GM12878 (cell line): ENCODE results near the gene IGF1R. TPM values are rescaled to one million over a fixed set of nuclear protein-coding genes. Genes with fewer than 3 reads are reported as not detected.

Source experiments
- ATAC-seq: fragments of 200-7000 bp; cut with Tn5 transposase; 3 replicates; pipeline ENCODE4 v1.9.1; 2020; ENCODE audit warnings: mild to moderate bottlenecking, moderate library complexity
- BruUV-seq: library from RNA; stranded (reverse); fragments of 400-500 nt; replicated peaks from 2 replicates; lab custom pipeline; 2021; lab: Mats Ljungman, UMichigan
- CTCF ChIA-PET: fragments of 300-600 bp; sonication (Branson Sonifier 250); formaldehyde crosslinking; extraction: SDS; loops from one replicate; lab custom pipeline; 2021; ENCODE audit warnings: inconsistent platforms; lab: Yijun Ruan, JAX
- POLR2A ChIA-PET: fragments of 350-600 bp; formaldehyde crosslinking; extraction: SDS; loops from one replicate; lab custom pipeline; 2021; ENCODE audit warnings: inconsistent platforms; lab: Charles Lee
- RAD21 ChIA-PET: fragments of 300-600 bp; sonication (Branson Sonifier 250); formaldehyde crosslinking; loops from one replicate; lab custom pipeline; 2023; ENCODE audit warnings: antibody characterized with exemption; ENCODE audit not compliant: unreplicated experiment; lab: Charles Lee
- SMC1A ChIA-PET: fragments of 300-600 bp; sonication (Branson Sonifier 250); formaldehyde crosslinking; loops from one replicate; lab custom pipeline; 2023; ENCODE audit not compliant: unreplicated experiment, uncharacterized antibody; lab: Charles Lee
- DNase-seq: peaks from one replicate; pipeline ENCODE4 v3.0.0-alpha.2; 2011; ENCODE audit warnings: low read depth, low spot score
- FAIRE-seq: peaks from 3 replicates; lab custom pipeline; 2011; peaks lifted over from hg19 to GRCh38; lab: Jason Lieb, UNC
- H2AFZ ChIP-seq: 2 replicates; pipeline ENCODE4 v1.6.0; 2011; ENCODE audit warnings: low read depth, low read length, control low read depth; ENCODE audit not compliant: control insufficient read depth
- H3K27ac ChIP-seq: 2 replicates; pipeline ENCODE4 v1.5.1; 2011; ENCODE audit warnings: control low read depth; ENCODE audit not compliant: control insufficient read depth, insufficient read depth
- H3K27me3 ChIP-seq, 2 experiments: replicated peaks in 1 of 2; 2 replicates each; pipeline versions ENCODE4 v1.6.0 to v1.6.1; 2011; ENCODE audit warnings: low read length in 1 of 2; ENCODE audit not compliant: control insufficient read depth in 2 of 2, insufficient read depth in 2 of 2
- H3K36me3 ChIP-seq, 2 experiments: 2 replicates each; pipeline ENCODE4 v1.5.1; 2011; ENCODE audit warnings: low read length in 1 of 2; ENCODE audit not compliant: control insufficient read depth in 2 of 2, insufficient read depth in 2 of 2
- H3K4me1 ChIP-seq: 2 replicates; pipeline ENCODE4 v1.6.1; 2011; ENCODE audit warnings: mild to moderate bottlenecking, low read length, moderate library complexity, mixed read lengths; ENCODE audit not compliant: control insufficient read depth, insufficient read depth
- H3K4me2 ChIP-seq: 2 replicates; pipeline ENCODE4 v1.6.0; 2011; ENCODE audit warnings: control low read depth; ENCODE audit not compliant: control insufficient read depth, insufficient read depth
- H3K4me3 ChIP-seq: fragments of 200-600 bp; sonication (generic); 2 replicates; pipeline ENCODE4 v1.5.1; 2016
- H3K79me2 ChIP-seq: 2 replicates; pipeline ENCODE4 v1.6.0; 2011; ENCODE audit warnings: low read length; ENCODE audit not compliant: control insufficient read depth, insufficient read depth
- H3K9ac ChIP-seq: 2 replicates; pipeline ENCODE4 v1.8.0; 2011; ENCODE audit warnings: low read length, control low read depth, mixed read lengths; ENCODE audit not compliant: control insufficient read depth, insufficient read depth
- H3K9me3 ChIP-seq: replicated peaks from 3 replicates; pipeline ENCODE4 v1.5.1; 2011; ENCODE audit warnings: mild to moderate bottlenecking, low read length; ENCODE audit not compliant: control insufficient read depth, insufficient read depth
- H4K20me1 ChIP-seq: 2 replicates; pipeline ENCODE4 v1.6.0; 2011; ENCODE audit not compliant: control insufficient read depth, insufficient read depth
- BMI1 ChIP-seq: fragments of 450-650 bp; IDR thresholded peaks from 2 replicates; pipeline ENCODE4 v1.6.1; 2016; ENCODE audit warnings: mild to moderate bottlenecking, moderate library complexity, borderline replicate concordance
- EGR1 ChIP-seq, 2 experiments: IDR thresholded peaks; 1 replicate in 1 of 2; 2 replicates in 1 of 2; pipeline ENCODE4 v1.6.1; 2011 to 2012; ENCODE audit warnings: low read depth in 2 of 2, low read length in 2 of 2, borderline replicate concordance in 1 of 2, mild to moderate bottlenecking in 1 of 2, moderate library complexity in 1 of 2
- NBN ChIP-seq: fragments of 450-650 bp; IDR thresholded peaks from 2 replicates; pipeline ENCODE4 v1.6.1; 2016
- NR2C2 ChIP-seq: IDR thresholded peaks from 2 replicates; pipeline ENCODE4 v1.6.1; 2011; ENCODE audit warnings: borderline replicate concordance, low read depth; ENCODE audit not compliant: control insufficient read depth, insufficient read length
- RELA ChIP-seq: fragments of 450-650 bp; IDR thresholded peaks from 2 replicates; pipeline ENCODE4 v1.8.0; 2014; ENCODE audit warnings: borderline replicate concordance; ENCODE audit not compliant: partially characterized antibody
- SMAD1 ChIP-seq: fragments of 450-650 bp; IDR thresholded peaks from 2 replicates; pipeline ENCODE4 v1.6.1; 2018; ENCODE audit warnings: mild to moderate bottlenecking, low read depth; ENCODE audit not compliant: partially characterized antibody
- SUPT20H ChIP-seq: IDR thresholded peaks from 2 replicates; pipeline ENCODE4 v1.6.1; 2011; ENCODE audit warnings: low read depth, mild to moderate bottlenecking, low read length, moderate library complexity, borderline replicate concordance; ENCODE audit not compliant: control insufficient read depth
- WGBS: methylation state at CpG from one replicate; pipeline ENCODE4 v1.1.6; 2016; ENCODE audit warnings: low lambda C conversion rate; ENCODE audit not compliant: insufficient replicate concordance, insufficient coverage; ENCODE audit errors: missing lambda C conversion rate; 5-methylcytosine and 5-hydroxymethylcytosine counted together
- in situ Hi-C: fragments of 300-500 bp; cut with MboI; formaldehyde crosslinking; loops from 9 replicates; pipeline ENCODE4 v1.14.3; 2018; ENCODE audit warnings: mixed read lengths
- intact Hi-C: fragments of 100-400 bp; cut with micrococcal nuclease; formaldehyde crosslinking; loops from one replicate; pipeline ENCODE4 v1.14.2; 2022; ENCODE audit not compliant: unreplicated experiment
- polyA plus RNA-seq, 11 experiments: library from polyadenylated mRNA; depleted of rRNA in 4 of 11; unstranded in 6 of 11; stranded (reverse) in 5 of 11; fragments of >200 nt; fragmentation: Nextera tagmentation in 4 of 11; fragmentation: Illumina TruSeq in 1 of 11; extraction: Ambion mirVana in 4 of 11; extraction: Trizol in 1 of 11; gene quantifications; 1 replicate in 1 of 11; 2 replicates in 10 of 11; pipeline versions ENCODE4 v1.2.1 to v1.2.3, GENCODE V29; 2011 to 2016; ENCODE audit warnings: inconsistent platforms in 2 of 11, missing spikeins in 2 of 11, low read depth in 1 of 11
- total RNA-seq, 4 experiments: library from RNA; depleted of rRNA in 3 of 4; stranded (reverse); fragments of >200 nt in 3 of 4; fragmentation: Illumina TruSeq in 1 of 4; extraction: Trizol in 1 of 4; gene quantifications; 2 replicates each; pipeline versions ENCODE4 v1.2.1 to v1.2.3, GENCODE V29; 2013 to 2021

The IGF1R gene
- total and polyA plus RNA-seq, 10 of the 15 experiments (the other 5 are each of a cell fraction or from before 2014, with no cell fraction given): 0.03 to 2.7 (median 0.66) TPM

DNA sequence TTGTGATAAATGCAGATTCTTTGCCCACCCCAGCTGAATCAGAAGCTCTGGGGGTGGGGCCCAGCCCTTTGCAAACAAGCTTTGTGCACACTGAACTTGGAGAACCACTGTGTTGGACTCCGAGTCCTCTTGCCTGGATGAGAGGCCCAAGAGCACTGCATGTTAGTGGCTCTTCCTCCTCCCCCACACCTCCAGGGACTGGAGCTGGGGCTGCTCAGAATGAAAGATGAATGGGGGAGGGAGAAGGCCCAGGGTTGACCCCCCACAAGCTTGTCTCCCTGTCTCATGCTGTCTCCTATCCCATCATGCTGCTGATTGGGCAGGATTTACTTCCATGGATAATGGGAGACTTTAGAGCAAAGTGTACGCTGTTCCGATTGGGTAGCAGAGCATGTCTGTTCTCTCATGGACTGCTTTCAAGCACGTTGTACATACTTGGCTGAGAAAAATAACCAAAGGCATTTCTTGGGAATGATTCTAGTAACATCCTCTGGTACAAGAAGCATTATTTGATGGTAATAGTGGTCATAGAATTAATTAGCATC lies 259.7 kb downstream of the IGF1R start:
- Histone ChIP-seq H3K79me2 (no peaks in the 10 kb centered on the region), H3K9ac (no peak overlapping the region), H3K4me1 (no peaks in the 10 kb centered on the region; the same call in 1 of the 2 replicates), H3K9me3 (no peaks in the 10 kb centered on the region), H3K27ac (no peak overlapping the region), H3K27me3 (no peaks in the 10 kb centered on the region)
- DNase-seq: no peak
- in situ Hi-C loops: no loop called here
- RAD21 ChIA-PET: no interaction called here
- no peak for TF ChIP-seq NBN
- TF ChIP-seq, all 136 proteins: peak for 0
- no TSS peak for BruUV-seq
- 54% methylated on average over 4 of the region's 4 CpGs for WGBS
- Histone ChIP-seq H3K4me2 (no peak overlapping the region), H2AFZ (no peak overlapping the region), H3K4me3 (no peak overlapping the region), H4K20me1 (no peaks in the 10 kb centered on the region), H3K36me3 (no peaks in the 10 kb centered on the region)
- ChIA-PET CTCF (interaction anchor here (1.5 kb wide), 1 partner anchor 169 kb away, joined by 5 read pairs; no protein-coding TSS in a partner anchor), SMC1A (interaction anchor here (1.1 kb wide), 1 partner anchor 172 kb away, joined by 3 read pairs; no protein-coding TSS in a partner anchor), POLR2A (no interaction called here)
- no peak for ATAC-seq
- no peak for FAIRE-seq
- intact Hi-C loops: no loop called here

DNA sequence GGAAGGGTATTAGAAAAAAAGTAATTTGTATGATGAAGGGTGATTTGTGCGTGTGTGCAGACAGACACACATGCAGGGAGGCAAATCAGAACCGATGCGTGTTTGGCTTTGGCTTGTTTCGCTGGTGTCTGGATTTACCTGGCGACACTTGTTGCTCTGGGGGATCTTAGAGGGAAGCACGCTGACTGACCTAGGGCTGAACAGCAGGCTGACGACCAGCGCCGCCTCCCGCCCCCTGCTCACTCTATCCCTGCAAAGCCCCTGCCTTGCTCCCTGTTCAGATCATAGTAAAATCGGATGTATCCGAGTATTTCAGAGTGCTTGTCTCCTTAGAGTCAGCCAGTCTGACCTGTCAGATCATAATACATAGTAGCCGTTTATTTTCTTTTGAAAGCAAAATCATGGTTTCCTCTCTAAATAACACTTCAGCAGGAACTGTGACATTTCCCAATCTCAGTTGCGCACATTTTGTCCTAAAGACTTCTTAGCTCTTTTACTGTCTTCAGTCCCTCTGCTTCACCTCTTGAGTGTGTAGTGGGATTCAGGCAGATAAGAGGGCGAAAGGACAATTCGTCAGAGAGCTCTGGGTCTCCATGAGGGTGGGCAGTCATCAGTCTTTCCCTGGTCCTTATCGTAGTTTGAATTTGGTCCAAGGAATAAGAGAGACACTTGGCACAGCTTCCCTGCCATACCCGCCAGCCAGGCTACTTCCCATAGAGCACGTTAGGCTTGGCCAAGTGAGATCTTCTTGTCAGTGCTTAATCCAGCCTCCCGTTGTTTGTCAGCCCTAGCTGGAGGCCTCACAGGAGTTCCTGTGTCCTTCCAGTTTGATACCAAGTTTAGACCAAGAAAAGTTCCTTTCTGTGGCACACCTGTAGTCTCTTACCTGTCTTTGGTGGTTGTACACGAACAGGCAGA lies 261.9 kb downstream of the IGF1R start:
- no peak overlapping the region for H2AFZ ChIP-seq
- H3K9me3 ChIP-seq: no peaks in the 10 kb centered on the region
- POLR2A ChIA-PET: no interaction called here
- no peak overlapping the region for H3K9ac ChIP-seq
- H4K20me1 ChIP-seq: no peaks in the 10 kb centered on the region
- FAIRE-seq (no peak), ATAC-seq (no peak), DNase-seq (no peak)
- no peaks in the 10 kb centered on the region for H3K36me3 ChIP-seq
- CTCF ChIA-PET: interaction anchor here (1.1 kb wide), 1 partner anchor 29 kb away, joined by 4 read pairs; no protein-coding TSS in a partner anchor
- SMC1A ChIA-PET: no interaction called here
- TF ChIP-seq RELA (no peak), NR2C2 (no peak), BMI1 (no peak), EGR1 (IDR thresholded peaks at IDR 0.05; ENCODE audit: borderline replicate concordance in 1 of 2, low read depth in 2 of 2, low read length in 2 of 2) (no peak), SMAD1 (no peak), SUPT20H (no peak)
- H3K27me3 ChIP-seq: no peaks in the 10 kb centered on the region
- RAD21 ChIA-PET: no interaction called here
- in situ Hi-C loops (no loop called here), intact Hi-C loops (no loop called here)
- peaks cover 3% of the 10 kb centered on the region; the same call in 1 of the 2 replicates for H3K4me1 ChIP-seq
- no peak overlapping the region for H3K27ac ChIP-seq
- H3K79me2 ChIP-seq: no peaks in the 10 kb centered on the region
- 64% methylated on average over 21 of the region's 21 CpGs for WGBS
- BruUV-seq: no TSS peak
- no peak overlapping the region for H3K4me2 ChIP-seq
- no peak overlapping the region for H3K4me3 ChIP-seq
